ENCODE data around the gene NCKAP5. TPM values are rescaled to one million over a fixed set of nuclear protein-coding genes. Genes with fewer than 3 reads are reported as not detected.

NCKAP5 gene
- total RNA-seq, 2 donors from 2014 or later: not detected

GRCh38 chr2:133198678-133199077 is 369.6 kb downstream of the NCKAP5 start:
- peaks cover 5 to 13% of the 10 kb centered on the region in 2 donors for H3K9me3 Mint-ChIP-seq
- no peak for ATAC-seq
- DNase-seq (ENCODE audit: low spot score in 2 of 2): no peak
- peaks cover 0 to 11% of the 10 kb centered on the region in 2 donors for H3K36me3 Mint-ChIP-seq
- H3K27ac Mint-ChIP-seq: no peak overlapping the region

GRCh38 chr2:133197156-133197555 is 371.1 kb downstream of the NCKAP5 start:
- DNase-seq (ENCODE audit: low spot score in 2 of 2) (no peak), ATAC-seq (no peak)
- peaks cover 5 to 13% of the 10 kb centered on the region in 2 donors for H3K9me3 Mint-ChIP-seq
- H3K27ac Mint-ChIP-seq: no peak overlapping the region
- H3K36me3 Mint-ChIP-seq: peaks cover 0 to 11% of the 10 kb centered on the region in 2 donors

- Mint-ChIP-seq H3K9me3 (peaks cover 5 to 13% of the 10 kb centered on the region in 2 donors), H3K27ac (no peak overlapping the region), H3K36me3 (peaks cover 0 to 11% of the 10 kb centered on the region in 2 donors)
- ATAC-seq (no peak), DNase-seq (ENCODE audit: low spot score in 2 of 2) (no peak)
Measured at GRCh38 chr2:133194777-133195335, 373.4 kb downstream of the NCKAP5 start.

GRCh38 chr2:133194362-133194655 is 374.0 kb downstream of the NCKAP5 start:
- Mint-ChIP-seq H3K27ac (no peak overlapping the region), H3K36me3 (peaks cover 0 to 11% of the 10 kb centered on the region in 2 donors), H3K9me3 (peaks cover 5 to 13% of the 10 kb centered on the region in 2 donors)
- ATAC-seq: no peak
- DNase-seq (ENCODE audit: low spot score in 2 of 2): no peak

- Mint-ChIP-seq H3K9me3 (peaks cover 6 to 13% of the 10 kb centered on the region in 2 donors), H3K27ac (no peak overlapping the region), H3K36me3 (peaks cover 0 to 12% of the 10 kb centered on the region in 2 donors)
- ATAC-seq (no peak), DNase-seq (ENCODE audit: low spot score in 2 of 2) (no peak)
Measured at GRCh38 chr2:133193544-133194361, 374.5 kb downstream of the NCKAP5 start.

- H3K36me3 Mint-ChIP-seq: peaks cover 0 to 20% of the 10 kb centered on the region in 2 donors
- H3K27ac Mint-ChIP-seq: no peak overlapping the region
- ATAC-seq (no peak), DNase-seq (ENCODE audit: low spot score in 2 of 2) (no peak)
- H3K9me3 Mint-ChIP-seq: peaks cover 3 to 14% of the 10 kb centered on the region in 2 donors
Measured at GRCh38 chr2:133192028-133192427, 376.2 kb downstream of the NCKAP5 start.

- DNase-seq (ENCODE audit: low spot score in 2 of 2) (no peak), ATAC-seq (no peak)
- no peak overlapping the region for H3K27ac Mint-ChIP-seq
- peaks cover 6 to 11% of the 10 kb centered on the region in 2 donors for H3K9me3 Mint-ChIP-seq
- no peaks in the 10 kb centered on the region for H3K36me3 Mint-ChIP-seq
Measured at GRCh38 chr2:133177196-133177595, 391.1 kb downstream of the NCKAP5 start.

GRCh38 chr2:133175926-133176325 is 392.3 kb downstream of the NCKAP5 start:
- no peak for DNase-seq (ENCODE audit: low spot score in 2 of 2)
- Mint-ChIP-seq H3K27ac (no peak overlapping the region), H3K9me3 (peaks cover 4 to 7% of the 10 kb centered on the region in 2 donors), H3K36me3 (no peaks in the 10 kb centered on the region)
- no peak for ATAC-seq

GRCh38 chr2:133173224-133173623 is 395.0 kb downstream of the NCKAP5 start:
- peaks cover 4% of the 10 kb centered on the region in 2 donors for H3K9me3 Mint-ChIP-seq
- no peak overlapping the region for H3K27ac Mint-ChIP-seq
- no peak for ATAC-seq
- no peaks in the 10 kb centered on the region for H3K36me3 Mint-ChIP-seq
- no peak for DNase-seq (ENCODE audit: low spot score in 2 of 2)

- Mint-ChIP-seq H3K36me3 (no peaks in the 10 kb centered on the region), H3K9me3 (peaks cover 4% of the 10 kb centered on the region in 2 donors), H3K27ac (no peak overlapping the region)
- ATAC-seq (no peak), DNase-seq (ENCODE audit: low spot score in 2 of 2) (no peak)
Measured at GRCh38 chr2:133171393-133172004, 396.8 kb downstream of the NCKAP5 start.

GRCh38 chr2:133169274-133169912 is 398.9 kb downstream of the NCKAP5 start:
- no peak overlapping the region for H3K27ac Mint-ChIP-seq
- no peak for DNase-seq (ENCODE audit: low spot score in 2 of 2)
- H3K9me3 Mint-ChIP-seq: peaks cover 0 to 4% of the 10 kb centered on the region in 2 donors
- H3K36me3 Mint-ChIP-seq: no peaks in the 10 kb centered on the region
- ATAC-seq: no peak

GRCh38 chr2:133167990-133168389 is 400.3 kb downstream of the NCKAP5 start:
- Mint-ChIP-seq H3K27ac (no peak overlapping the region), H3K36me3 (no peaks in the 10 kb centered on the region), H3K9me3 (peaks cover 0 to 4% of the 10 kb centered on the region in 2 donors)
- DNase-seq (ENCODE audit: low spot score in 2 of 2) (no peak), ATAC-seq (no peak)

- ATAC-seq: no peak
- no peak for DNase-seq (ENCODE audit: low spot score in 2 of 2)
- H3K36me3 Mint-ChIP-seq: no peaks in the 10 kb centered on the region
- peaks cover 0 to 4% of the 10 kb centered on the region in 2 donors for H3K9me3 Mint-ChIP-seq
- H3K27ac Mint-ChIP-seq: no peak overlapping the region
Measured at GRCh38 chr2:133167223-133167622, 401.0 kb downstream of the NCKAP5 start.

GRCh38 chr2:133166031-133166430 is 402.2 kb downstream of the NCKAP5 start:
- DNase-seq (ENCODE audit: low spot score in 2 of 2) (no peak), ATAC-seq (no peak)
- peaks cover 0 to 4% of the 10 kb centered on the region in 2 donors for H3K9me3 Mint-ChIP-seq
- no peak overlapping the region for H3K27ac Mint-ChIP-seq
- H3K36me3 Mint-ChIP-seq: no peaks in the 10 kb centered on the region

GRCh38 chr2:133163111-133163510 is 405.2 kb downstream of the NCKAP5 start:
- ATAC-seq: no peak
- no peak for DNase-seq (ENCODE audit: low spot score in 2 of 2)
- no peak overlapping the region for H3K27ac Mint-ChIP-seq
- H3K36me3 Mint-ChIP-seq: no peaks in the 10 kb centered on the region
- H3K9me3 Mint-ChIP-seq: no peaks in the 10 kb centered on the region

- H3K9me3 Mint-ChIP-seq: peaks cover 10 to 12% of the 10 kb centered on the region in 2 donors
- no peak for DNase-seq (ENCODE audit: low spot score in 2 of 2)
- no peaks in the 10 kb centered on the region for H3K36me3 Mint-ChIP-seq
- no peak for ATAC-seq
- no peak overlapping the region for H3K27ac Mint-ChIP-seq
Measured at GRCh38 chr2:133158442-133158841, 409.8 kb downstream of the NCKAP5 start.

GRCh38 chr2:133158024-133158423 is 410.2 kb downstream of the NCKAP5 start:
- DNase-seq (ENCODE audit: low spot score in 2 of 2) (no peak), ATAC-seq (no peak)
- H3K36me3 Mint-ChIP-seq: no peaks in the 10 kb centered on the region
- peaks cover 10 to 12% of the 10 kb centered on the region in 2 donors for H3K9me3 Mint-ChIP-seq
- no peak overlapping the region for H3K27ac Mint-ChIP-seq
